Small intestine (tissue), 7 donors: ENCODE data around the gene TRIM43B. TPM values are rescaled to one million over a fixed set of nuclear protein-coding genes. Genes with fewer than 3 reads are reported as not detected.
"Not testable (repeated sequence)": the region's sequence is repeated elsewhere in the genome, so short reads cannot be mapped to it uniquely, and the experiment has no call there.

Experiments used
- DNase-seq, 2 donors: peaks; one replicate each; pipeline versions ENCODE4 v3.0.0 to v3.0.0-alpha.2; 2013
- FAIRE-seq: peaks from 2 replicates; lab custom pipeline; 2012; peaks lifted over from hg19 to GRCh38; lab: Jason Lieb, UNC
- H3K27ac ChIP-seq, 3 donors: one replicate each; pipeline ENCODE4 v1.5.1; 2013; ENCODE audit warnings: low read length in 2 of 3, mild to moderate bottlenecking in 2 of 3, control low read depth in 1 of 3, inconsistent platforms in 1 of 3, low read depth in 1 of 3, moderate library complexity in 1 of 3
- H3K27me3 ChIP-seq, 3 donors: one replicate each; pipeline ENCODE4 v1.6.1; 2013; ENCODE audit warnings: low read length in 3 of 3, inconsistent platforms in 1 of 3; ENCODE audit not compliant: control insufficient read depth in 3 of 3, insufficient read depth in 3 of 3
- H3K36me3 ChIP-seq, 3 donors: one replicate each; pipeline ENCODE4 v1.6.1; 2013; ENCODE audit warnings: low read length in 3 of 3, inconsistent platforms in 1 of 3, low read depth in 1 of 3, mild to moderate bottlenecking in 1 of 3, moderate library complexity in 1 of 3; ENCODE audit not compliant: control insufficient read depth in 3 of 3, insufficient read depth in 2 of 3
- H3K4me1 ChIP-seq, 3 donors: one replicate each; pipeline ENCODE4 v1.6.1; 2013; ENCODE audit warnings: low read length in 2 of 3, inconsistent platforms in 1 of 3, low read depth in 1 of 3, mild to moderate bottlenecking in 1 of 3, moderate library complexity in 1 of 3; ENCODE audit not compliant: control insufficient read depth in 3 of 3, insufficient read depth in 2 of 3
- H3K4me3 ChIP-seq, 3 donors: one replicate each; pipeline ENCODE4 v1.5.1; 2013; ENCODE audit warnings: low read length in 3 of 3, control low read depth in 1 of 3, inconsistent platforms in 1 of 3, low read depth in 1 of 3, mild to moderate bottlenecking in 1 of 3, moderate library complexity in 1 of 3
- H3K9me3 ChIP-seq, 2 donors: one replicate each; pipeline ENCODE4 v1.6.1; 2013; ENCODE audit warnings: low read depth in 1 of 2, low read length in 1 of 2; ENCODE audit not compliant: control insufficient read depth in 2 of 2, insufficient read depth in 1 of 2
- WGBS, 3 donors: extraction: QIAGEN DNeasy Blood & Tissue Kit; methylation state at CpG; one replicate each; pipeline ENCODE4 v1.1.7; 2013; 5-methylcytosine and 5-hydroxymethylcytosine counted together
- polyA plus RNA-seq, 4 donors: library from polyadenylated mRNA; stranded (reverse) in 3 of 4; unstranded in 1 of 4; fragments of 200-250 nt in 3 of 4; fragments of 120-200 nt in 1 of 4; gene quantifications; one replicate each; pipeline versions ENCODE4 v1.2.1 to v1.2.3, GENCODE V29; 2013
- donor health status: healthy with polysubstance abuse.
- donor health status: control.
- donor health status: control.
- donor health status: Bipolar disorder and iron deficiency.
- donor health status: healthy.

The TRIM43B gene
- polyA plus RNA-seq, 4 donors, result not detected

DNA sequence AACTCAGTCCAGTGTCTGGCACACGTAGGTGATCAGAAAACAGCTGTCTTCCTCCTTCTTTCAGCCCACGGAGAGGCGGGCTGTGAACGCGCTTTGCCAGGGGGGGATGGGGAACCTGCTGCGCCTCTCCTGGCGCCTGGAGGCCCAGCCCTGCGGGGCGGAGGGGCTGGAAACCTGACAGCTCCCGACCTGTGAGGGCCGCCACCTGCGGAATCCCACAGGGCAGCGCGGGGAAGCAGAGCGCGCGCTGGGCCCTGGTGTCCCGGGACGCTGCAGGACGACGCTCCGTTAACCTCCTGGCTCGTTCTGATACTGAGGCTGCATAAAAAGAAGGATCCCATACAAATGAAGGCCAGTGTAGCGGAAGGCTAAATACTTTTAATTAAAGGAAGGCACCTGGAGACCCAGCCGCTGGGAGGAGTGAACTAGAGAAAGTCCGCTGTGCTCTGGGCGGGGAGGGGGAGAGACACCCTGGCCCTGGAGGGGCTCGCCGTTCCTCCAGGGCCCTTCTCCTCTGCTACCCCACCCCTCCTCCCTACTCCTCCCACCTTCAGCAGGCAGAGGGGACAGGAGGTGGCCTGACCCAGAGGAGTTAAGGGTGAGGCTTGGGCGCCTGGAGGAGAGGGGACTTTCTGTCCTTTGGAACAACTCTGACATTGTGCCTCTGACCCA is 57.2 kb downstream of the TRIM43B start:
- not testable (repeated sequence) for H3K4me3 ChIP-seq, H3K27me3 ChIP-seq
- WGBS, 3 donors, result 43 to 72% (median 54%) methylated on average over 7 to 15 of the region's 30 CpGs

More for the DNA sequence above, 57.2 kb downstream of the TRIM43B start:
- not testable (repeated sequence) for FAIRE-seq, H3K36me3 ChIP-seq, H3K9me3 ChIP-seq, H3K27ac ChIP-seq, H3K4me1 ChIP-seq
- DNase-seq, result peak in 1 of 2 donors; percentile 28

Other genes starting within 250 kb of the TRIM43B start
- 10 to 100 TPM in 1 of 4 donors, 1 to 10 TPM in 3; 1.1 to 17.9 (median 1.8) TPM for gene PROM2, start 210.3 kb downstream of the TRIM43B start, polyA plus RNA-seq
- 1 to 10 TPM; 1.4 to 3.8 (median 2.1) TPM for gene KCNIP3, start 187.4 kb downstream of the TRIM43B start, polyA plus RNA-seq
- gene FAHD2A, start 82.0 kb downstream of the TRIM43B start, polyA plus RNA-seq, result 100 to 1,000 TPM in 1 of 4 donors, 10 to 100 TPM in 3; 27.5 to 162 (median 58.2) TPM
- gene TRIM43, start 107.2 kb upstream of the TRIM43B start, polyA plus RNA-seq, result not detected